GM12865 (cell line): ENCODE measurements around the gene IKZF5.

Source experiments
- DNase-seq: peaks from one replicate; pipeline ENCODE4 v3.0.0; 2010; ENCODE audit warnings: low read depth
- H3K4me3 ChIP-seq: 2 replicates; pipeline ENCODE4 v1.5.1; 2011; ENCODE audit warnings: mild to moderate bottlenecking, low read depth, low read length, control low read depth
- TF ChIP-seq, protein P1 (sequence below): IDR thresholded peaks from 2 replicates; pipeline ENCODE4 v1.5.1; 2011; ENCODE audit warnings: low read length, control low read depth, low read depth, inconsistent platforms; ENCODE audit not compliant: insufficient read depth; ENCODE audit errors: missing control alignments

Gene IKZF5

GRCh38 chr10:122949296-122949695, 59.3 kb downstream of the IKZF5 start:
- TF ChIP-seq, protein P1, sequence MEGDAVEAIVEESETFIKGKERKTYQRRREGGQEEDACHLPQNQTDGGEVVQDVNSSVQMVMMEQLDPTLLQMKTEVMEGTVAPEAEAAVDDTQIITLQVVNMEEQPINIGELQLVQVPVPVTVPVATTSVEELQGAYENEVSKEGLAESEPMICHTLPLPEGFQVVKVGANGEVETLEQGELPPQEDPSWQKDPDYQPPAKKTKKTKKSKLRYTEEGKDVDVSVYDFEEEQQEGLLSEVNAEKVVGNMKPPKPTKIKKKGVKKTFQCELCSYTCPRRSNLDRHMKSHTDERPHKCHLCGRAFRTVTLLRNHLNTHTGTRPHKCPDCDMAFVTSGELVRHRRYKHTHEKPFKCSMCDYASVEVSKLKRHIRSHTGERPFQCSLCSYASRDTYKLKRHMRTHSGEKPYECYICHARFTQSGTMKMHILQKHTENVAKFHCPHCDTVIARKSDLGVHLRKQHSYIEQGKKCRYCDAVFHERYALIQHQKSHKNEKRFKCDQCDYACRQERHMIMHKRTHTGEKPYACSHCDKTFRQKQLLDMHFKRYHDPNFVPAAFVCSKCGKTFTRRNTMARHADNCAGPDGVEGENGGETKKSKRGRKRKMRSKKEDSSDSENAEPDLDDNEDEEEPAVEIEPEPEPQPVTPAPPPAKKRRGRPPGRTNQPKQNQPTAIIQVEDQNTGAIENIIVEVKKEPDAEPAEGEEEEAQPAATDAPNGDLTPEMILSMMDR = no peak
- DNase-seq = no peak

More at GRCh38 chr10:122949296-122949695, 59.3 kb downstream of the IKZF5 start:
- no peak overlapping the region for H3K4me3 ChIP-seq
